Caco-2 (cell line): ENCODE data around the gene CDH7. TPM values are rescaled to one million over a fixed set of nuclear protein-coding genes. Genes with fewer than 3 reads are reported as not detected.

Experiments
- BruUV-seq: library from RNA; stranded (reverse); fragments of 400-500 nt; replicated peaks from 2 replicates; lab custom pipeline; 2021; lab: Mats Ljungman, UMichigan
- CTCF ChIA-PET: fragments of 300-600 bp; sonication (Branson Sonifier 250); formaldehyde crosslinking; loops from one replicate; lab custom pipeline; 2022; ENCODE audit warnings: antibody characterized with exemption; lab: Charles Lee
- POLR2A ChIA-PET: fragments of 300-600 bp; sonication (Branson Sonifier 250); formaldehyde crosslinking; loops from one replicate; lab custom pipeline; 2022; ENCODE audit warnings: antibody characterized with exemption; lab: Charles Lee
- DNase-seq, 2 experiments: peaks; one replicate each; pipeline versions ENCODE4 v3.0.0 to v3.0.0-alpha.2; 2020 to 2022
- H3K27me3 ChIP-seq: replicated peaks from 2 replicates; pipeline ENCODE4 v1.6.0; 2011; ENCODE audit warnings: low read length; ENCODE audit not compliant: control insufficient read depth, insufficient read depth
- H3K36me3 ChIP-seq: 2 replicates; pipeline ENCODE4 v1.5.1; 2011; ENCODE audit warnings: low read length; ENCODE audit not compliant: control insufficient read depth, insufficient read depth
- H3K4me1 ChIP-seq: fragments of 250-450 bp; sonication (Bioruptor Pico); 2 replicates; pipeline ENCODE4 v1.5.1; 2020; ENCODE audit warnings: mild to moderate bottlenecking
- H3K4me3 ChIP-seq: 2 replicates; pipeline ENCODE4 v1.5.1; 2011; ENCODE audit warnings: low read depth, mild to moderate bottlenecking, control low read depth, low read length
- H3K9me3 ChIP-seq: fragments of 250-450 bp; sonication (Bioruptor Pico); 2 replicates; pipeline ENCODE4 v1.5.1; 2020; ENCODE audit warnings: mild to moderate bottlenecking, moderate library complexity
- H3K27ac Mint-ChIP-seq: one replicate; pipeline ENCODE4 v1.8.0; 2022; ENCODE audit warnings: mixed read lengths; ENCODE audit not compliant: unreplicated experiment
- H3K27me3 Mint-ChIP-seq: one replicate; pipeline ENCODE4 v1.8.0; 2022; ENCODE audit warnings: mixed read lengths; ENCODE audit not compliant: insufficient read depth, unreplicated experiment
- H3K36me3 Mint-ChIP-seq: one replicate; pipeline ENCODE4 v1.8.0; 2022; ENCODE audit warnings: mild to moderate bottlenecking, mixed read lengths; ENCODE audit not compliant: insufficient read depth, unreplicated experiment
- H3K4me1 Mint-ChIP-seq: one replicate; pipeline ENCODE4 v1.8.0; 2022; ENCODE audit warnings: low read depth, mixed read lengths; ENCODE audit not compliant: unreplicated experiment
- H3K4me3 Mint-ChIP-seq: one replicate; pipeline ENCODE4 v1.8.0; 2022; ENCODE audit warnings: mild to moderate bottlenecking, moderate library complexity, mixed read lengths; ENCODE audit not compliant: unreplicated experiment
- H3K9me3 Mint-ChIP-seq: one replicate; pipeline ENCODE4 v1.8.0; 2022; ENCODE audit warnings: mixed read lengths; ENCODE audit not compliant: unreplicated experiment
- intact Hi-C: fragments of 100-400 bp; cut with micrococcal nuclease; formaldehyde crosslinking; loops from one replicate; pipeline ENCODE4 v1.10.0; 2022; ENCODE audit not compliant: unreplicated experiment
- total RNA-seq: library from RNA; stranded (reverse); gene quantifications from 2 replicates; pipeline ENCODE4 v1.2.3, GENCODE V29; 2022
- TF ChIP-seq, protein P1 (sequence below), 2 experiments: fragments of 200-600 bp in 1 of 2; IDR thresholded peaks; 1 replicate in 1 of 2; 2 replicates in 1 of 2; pipeline versions ENCODE4 v1.5.1 to v1.8.0; 2011 to 2022; ENCODE audit warnings: antibody characterized with exemption in 1 of 2, control low read depth in 1 of 2, inconsistent platforms in 1 of 2, low read depth in 1 of 2, low read length in 1 of 2, mild to moderate bottlenecking in 1 of 2, moderate library complexity in 1 of 2; ENCODE audit not compliant: insufficient read depth in 1 of 2, severe bottlenecking in 1 of 2, unreplicated experiment in 1 of 2

Gene CDH7
- total RNA-seq, 1 experiment from 2014 or later = 0.16 TPM

- intact Hi-C loops = no loop called here
- H3K27me3 Mint-ChIP-seq = no peaks in the 10 kb centered on the region
- DNase-seq = peak; percentile 9 to 34
- H3K27me3 ChIP-seq = no peaks in the 10 kb centered on the region
- no peaks in the 10 kb centered on the region for H3K36me3 ChIP-seq
- no peaks in the 10 kb centered on the region for H3K9me3 ChIP-seq
- no peaks in the 10 kb centered on the region for H3K36me3 Mint-ChIP-seq
- H3K27ac Mint-ChIP-seq = peak overlapping the region; percentile 45
- TF ChIP-seq, protein P1, sequence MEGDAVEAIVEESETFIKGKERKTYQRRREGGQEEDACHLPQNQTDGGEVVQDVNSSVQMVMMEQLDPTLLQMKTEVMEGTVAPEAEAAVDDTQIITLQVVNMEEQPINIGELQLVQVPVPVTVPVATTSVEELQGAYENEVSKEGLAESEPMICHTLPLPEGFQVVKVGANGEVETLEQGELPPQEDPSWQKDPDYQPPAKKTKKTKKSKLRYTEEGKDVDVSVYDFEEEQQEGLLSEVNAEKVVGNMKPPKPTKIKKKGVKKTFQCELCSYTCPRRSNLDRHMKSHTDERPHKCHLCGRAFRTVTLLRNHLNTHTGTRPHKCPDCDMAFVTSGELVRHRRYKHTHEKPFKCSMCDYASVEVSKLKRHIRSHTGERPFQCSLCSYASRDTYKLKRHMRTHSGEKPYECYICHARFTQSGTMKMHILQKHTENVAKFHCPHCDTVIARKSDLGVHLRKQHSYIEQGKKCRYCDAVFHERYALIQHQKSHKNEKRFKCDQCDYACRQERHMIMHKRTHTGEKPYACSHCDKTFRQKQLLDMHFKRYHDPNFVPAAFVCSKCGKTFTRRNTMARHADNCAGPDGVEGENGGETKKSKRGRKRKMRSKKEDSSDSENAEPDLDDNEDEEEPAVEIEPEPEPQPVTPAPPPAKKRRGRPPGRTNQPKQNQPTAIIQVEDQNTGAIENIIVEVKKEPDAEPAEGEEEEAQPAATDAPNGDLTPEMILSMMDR (IDR thresholded peaks at IDR 0.05; ENCODE audit: insufficient read depth in 1 of 2, low read depth in 1 of 2, low read length in 1 of 2, severe bottlenecking in 1 of 2, unreplicated experiment in 1 of 2) = no peak
- H3K9me3 Mint-ChIP-seq = no peaks in the 10 kb centered on the region
- no peaks in the 10 kb centered on the region for H3K4me1 Mint-ChIP-seq
- no TSS peak for BruUV-seq
- no peak overlapping the region for H3K4me3 Mint-ChIP-seq
- H3K4me3 ChIP-seq = no peak overlapping the region
- 0 out of 2 replicates have a peak, but pooled peaks cover 4% of the 10 kb centered on the region for H3K4me1 ChIP-seq
- POLR2A ChIA-PET = no interaction called here
- CTCF ChIA-PET = no interaction called here
These were observed 17.4 kb downstream of the CDH7 start for GRCh38 chr18:65768120-65768778.

DNA sequence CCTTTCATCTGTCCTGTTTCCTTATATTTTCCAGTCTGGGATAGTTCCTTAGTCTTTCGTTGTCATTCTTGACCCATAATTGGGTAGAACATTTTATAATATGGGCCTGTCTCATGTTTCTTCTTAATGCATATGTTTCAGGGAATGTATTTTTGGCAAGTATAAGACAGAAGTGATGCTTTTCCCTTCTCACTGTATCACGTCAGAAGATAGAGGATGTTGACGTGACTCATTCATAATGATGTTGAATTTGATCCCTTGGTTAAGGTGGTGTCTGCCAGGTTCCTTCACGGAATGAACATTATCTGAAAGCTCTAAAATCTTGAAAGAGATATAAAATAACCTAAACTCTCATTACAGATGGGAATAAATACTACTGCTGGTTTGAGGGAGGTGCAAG is 18.8 kb downstream of the CDH7 start:
- Histone ChIP-seq H3K4me1 (0 out of 2 replicates have a peak, but pooled peaks cover 4% of the 10 kb centered on the region), H3K4me3 (no peak overlapping the region), H3K27me3 (no peaks in the 10 kb centered on the region), H3K9me3 (no peaks in the 10 kb centered on the region), H3K36me3 (no peaks in the 10 kb centered on the region)
- H3K27ac Mint-ChIP-seq = no peak overlapping the region
- no peaks in the 10 kb centered on the region for H3K27me3 Mint-ChIP-seq
- H3K4me1 Mint-ChIP-seq = no peaks in the 10 kb centered on the region
- no TSS peak for BruUV-seq
- CTCF ChIA-PET = no interaction called here
- POLR2A ChIA-PET = no interaction called here
- TF ChIP-seq, protein P1 (IDR thresholded peaks at IDR 0.05; ENCODE audit: insufficient read depth in 1 of 2, low read depth in 1 of 2, low read length in 1 of 2, severe bottlenecking in 1 of 2, unreplicated experiment in 1 of 2) = no peak
- H3K9me3 Mint-ChIP-seq = no peaks in the 10 kb centered on the region
- no peak overlapping the region for H3K4me3 Mint-ChIP-seq
- intact Hi-C loops = no loop called here
- H3K36me3 Mint-ChIP-seq = no peaks in the 10 kb centered on the region
- DNase-seq = no peak

GRCh38 chr18:65786474-65786873 is 35.7 kb downstream of the CDH7 start:
- Mint-ChIP-seq H3K9me3 (no peaks in the 10 kb centered on the region), H3K4me3 (no peak overlapping the region), H3K36me3 (no peaks in the 10 kb centered on the region), H3K27me3 (no peaks in the 10 kb centered on the region), H3K4me1 (no peaks in the 10 kb centered on the region), H3K27ac (no peak overlapping the region)
- no peaks in the 10 kb centered on the region for H3K9me3 ChIP-seq
- BruUV-seq = no TSS peak
- H3K4me3 ChIP-seq = no peak overlapping the region
- DNase-seq = no peak
- no peaks in the 10 kb centered on the region for H3K4me1 ChIP-seq
- ChIA-PET POLR2A (no interaction called here), CTCF (no interaction called here)
- H3K27me3 ChIP-seq = no peaks in the 10 kb centered on the region
- TF ChIP-seq, protein P1 (IDR thresholded peaks at IDR 0.05; ENCODE audit: insufficient read depth in 1 of 2, low read depth in 1 of 2, low read length in 1 of 2, severe bottlenecking in 1 of 2, unreplicated experiment in 1 of 2) = no peak
- H3K36me3 ChIP-seq = no peaks in the 10 kb centered on the region
- intact Hi-C loops = no loop called here
